Muscle of leg (tissue), 11 donors: Measurements from ENCODE around the gene WRAP73. TPM values are rescaled to one million over a fixed set of nuclear protein-coding genes. Genes with fewer than 3 reads are reported as not detected.
A peak's percentile ranks its signal among the peaks of the same experiment; 100 is the strongest.

Experiments used
- DNase-seq: peaks from one replicate; pipeline ENCODE4 v3.0.0; 2013
- H3K27ac ChIP-seq: one replicate; pipeline ENCODE4 v1.5.1; 2013; ENCODE audit warnings: mild to moderate bottlenecking, low read length, control low read depth
- H3K27me3 ChIP-seq: one replicate; pipeline ENCODE4 v1.6.1; 2013; ENCODE audit warnings: low read length; ENCODE audit not compliant: control insufficient read depth, insufficient read depth
- H3K36me3 ChIP-seq: one replicate; pipeline ENCODE4 v1.6.1; 2013; ENCODE audit warnings: low read length; ENCODE audit not compliant: control insufficient read depth, insufficient read depth
- H3K4me1 ChIP-seq: one replicate; pipeline ENCODE4 v1.6.1; 2013; ENCODE audit warnings: low read length; ENCODE audit not compliant: control insufficient read depth, insufficient read depth
- H3K4me3 ChIP-seq: one replicate; pipeline ENCODE4 v1.5.1; 2013; ENCODE audit warnings: low read length, control low read depth
- H3K9me3 ChIP-seq: replicated peaks from 2 replicates; pipeline ENCODE4 v1.6.1; 2013; ENCODE audit warnings: low read depth, low read length; ENCODE audit not compliant: control insufficient read depth
- WGBS: methylation state at CpG from one replicate; pipeline ENCODE4 v1.1.5; 2013; ENCODE audit warnings: missing lambda C conversion rate; ENCODE audit not compliant: insufficient coverage; 5-methylcytosine and 5-hydroxymethylcytosine counted together
- polyA plus RNA-seq, 8 donors: library from polyadenylated mRNA; unstranded; fragments of 120-200 nt; gene quantifications; one replicate each; pipeline versions ENCODE4 v1.2.1 to v1.2.3, GENCODE V29; 2013; ENCODE audit warnings: inconsistent platforms in 1 of 8, low replicate concordance in 1 of 8; ENCODE audit not compliant: insufficient read length in 8 of 8, insufficient read depth in 1 of 8
- total RNA-seq: library from RNA; stranded (reverse); fragments of 120-200 nt; gene quantifications from one replicate; pipeline ENCODE4 v1.2.4, GENCODE V29; 2013

Gene WRAP73
- total and polyA plus RNA-seq, 9 donors = 8.5 to 13.4 (median 11.6) TPM

- Histone ChIP-seq H3K4me1 (peaks cover 8% of the 10 kb centered on the region), H3K27me3 (no peaks in the 10 kb centered on the region), H3K36me3 (peaks cover 88% of the 10 kb centered on the region), H3K4me3 (no peak overlapping the region), H3K9me3 (no peaks in the 10 kb centered on the region), H3K27ac (no peak overlapping the region)
- 86% methylated on average over 31 of the region's 36 CpGs for WGBS
- no peak for DNase-seq
Observed at GRCh38 chr1:3631320-3632260, 18.3 kb downstream of the WRAP73 start.

- 67% methylated on average over 9 of the region's 9 CpGs for WGBS
- peaks cover 82% of the 10 kb centered on the region for H3K36me3 ChIP-seq
- H3K9me3 ChIP-seq = no peaks in the 10 kb centered on the region
- H3K27ac ChIP-seq = no peak overlapping the region
- H3K4me1 ChIP-seq = peaks cover 9% of the 10 kb centered on the region
- DNase-seq = no peak
- H3K27me3 ChIP-seq = no peaks in the 10 kb centered on the region
- no peak overlapping the region for H3K4me3 ChIP-seq
Observed at GRCh38 chr1:3630914-3631313, 19.0 kb downstream of the WRAP73 start.

- Histone ChIP-seq H3K4me3 (no peak overlapping the region), H3K36me3 (peaks cover 74% of the 10 kb centered on the region), H3K27me3 (no peaks in the 10 kb centered on the region), H3K9me3 (no peaks in the 10 kb centered on the region), H3K27ac (no peak overlapping the region), H3K4me1 (peaks cover 14% of the 10 kb centered on the region)
- 85% methylated on average over 9 of the region's 11 CpGs for WGBS
- DNase-seq = no peak
Observed at GRCh38 chr1:3630161-3630611, 19.7 kb downstream of the WRAP73 start.

- Histone ChIP-seq H3K9me3 (no peaks in the 10 kb centered on the region), H3K36me3 (peaks cover 70% of the 10 kb centered on the region), H3K4me1 (peaks cover 14% of the 10 kb centered on the region), H3K4me3 (no peak overlapping the region), H3K27me3 (no peaks in the 10 kb centered on the region), H3K27ac (no peak overlapping the region)
- DNase-seq = no peak
- WGBS = 91% methylated on average over 12 of the region's 16 CpGs
Observed at GRCh38 chr1:3629561-3630160, 20.2 kb downstream of the WRAP73 start.

GRCh38 chr1:3628445-3628844 lies 21.5 kb downstream of the WRAP73 start:
- WGBS = 89% methylated on average over 4 of the region's 10 CpGs

GRCh38 chr1:3627515-3628253 lies 22.2 kb downstream of the WRAP73 start:
- H3K9me3 ChIP-seq = no peaks in the 10 kb centered on the region
- no peak for DNase-seq
- H3K4me3 ChIP-seq = no peak overlapping the region
- no peaks in the 10 kb centered on the region for H3K27me3 ChIP-seq
- peaks cover 20% of the 10 kb centered on the region for H3K4me1 ChIP-seq
- no peak overlapping the region for H3K27ac ChIP-seq
- 91% methylated on average over 26 of the region's 26 CpGs for WGBS
- peaks cover 55% of the 10 kb centered on the region for H3K36me3 ChIP-seq

More at GRCh38 chr1:3628445-3628844, 21.5 kb downstream of the WRAP73 start:
- Histone ChIP-seq H3K4me3 (no peak overlapping the region), H3K9me3 (no peaks in the 10 kb centered on the region), H3K27ac (no peak overlapping the region), H3K27me3 (no peaks in the 10 kb centered on the region), H3K36me3 (peaks cover 59% of the 10 kb centered on the region), H3K4me1 (peaks cover 19% of the 10 kb centered on the region)
- no peak for DNase-seq

GRCh38 chr1:3626025-3626424 lies 23.9 kb downstream of the WRAP73 start:
- H3K4me3 ChIP-seq = no peak overlapping the region
- no peaks in the 10 kb centered on the region for H3K9me3 ChIP-seq
- H3K4me1 ChIP-seq = peaks cover 20% of the 10 kb centered on the region
- no peak for DNase-seq
- H3K36me3 ChIP-seq = peaks cover 41% of the 10 kb centered on the region
- WGBS = 75% methylated on average over 1 of the region's 4 CpGs
- no peak overlapping the region for H3K27ac ChIP-seq
- no peaks in the 10 kb centered on the region for H3K27me3 ChIP-seq

GRCh38 chr1:3625151-3625907 lies 24.6 kb downstream of the WRAP73 start:
- 4% methylated on average over 36 of the region's 71 CpGs for WGBS
- Histone ChIP-seq H3K27ac (no peak overlapping the region), H3K9me3 (no peaks in the 10 kb centered on the region), H3K36me3 (peaks cover 35% of the 10 kb centered on the region), H3K4me1 (peaks cover 20% of the 10 kb centered on the region), H3K27me3 (no peaks in the 10 kb centered on the region), H3K4me3 (peak overlapping the region; percentile 54)
- DNase-seq = no peak

- Histone ChIP-seq H3K27ac (peak within 1 kb of the TSS; percentile 35), H3K9me3 (no peaks in the 10 kb centered on the region), H3K27me3 (no peaks in the 10 kb centered on the region), H3K36me3 (peaks cover 27% of the 10 kb centered on the region), H3K4me3 (peak within 1 kb of the TSS; percentile 93), H3K4me1 (peaks cover 20% of the 10 kb centered on the region)
- WGBS = under 1% methylated on average over 98 of the region's 108 CpGs
- peak; percentile 99 for DNase-seq
Observed at GRCh38 chr1:3624200-3625136, 25.4 kb downstream of the WRAP73 start, which contains the start of gene TPRG1L. Gene TPRG1L, plus strand, starts transcription at chr1:3625015. Its CDS starts 58 bp downstream, at chr1:3625073.
